ENCODE results near the gene DLGAP4. TPM values are rescaled to one million over a fixed set of nuclear protein-coding genes. Genes with fewer than 3 reads are reported as not detected.

Gene DLGAP4
- total RNA-seq, 1 experiment from 2014 or later, result 80.3 TPM

- DNase-seq (ENCODE audit: unreplicated experiment), result no peak
- peaks cover 2% of the 10 kb centered on the region for H3K36me3 Mint-ChIP-seq (ENCODE audit: insufficient read depth, unreplicated experiment)
- no peak overlapping the region for H3K27ac Mint-ChIP-seq (ENCODE audit: low read depth, unreplicated experiment)
- ChIA-PET POLR2A (no interaction called here), CTCF (no interaction called here)
- peaks cover 3% of the 10 kb centered on the region for H3K9me3 Mint-ChIP-seq (ENCODE audit: unreplicated experiment)
- H3K27me3 Mint-ChIP-seq (ENCODE audit: insufficient read depth, unreplicated experiment), result peaks cover 53% of the 10 kb centered on the region
- TF ChIP-seq CTCF (IDR thresholded peaks at IDR 0.05; ENCODE audit: unreplicated experiment), result no peak
- no peaks in the 10 kb centered on the region for H3K4me1 Mint-ChIP-seq (ENCODE audit: insufficient read depth, unreplicated experiment)
- H3K4me3 Mint-ChIP-seq (ENCODE audit: unreplicated experiment), result no peak overlapping the region
- no TSS peak for BruUV-seq (replicated peaks)
- intact Hi-C loops (cut with micrococcal nuclease), result no loop called here
Observed at GRCh38 chr20:36331209-36331608, 25.1 kb downstream of the DLGAP4 start.

GRCh38 chr20:36333841-36334240 lies 27.7 kb downstream of the DLGAP4 start:
- no peak for TF ChIP-seq CTCF (IDR thresholded peaks at IDR 0.05; ENCODE audit: unreplicated experiment)
- ChIA-PET POLR2A (no interaction called here), CTCF (no interaction called here)
- no TSS peak for BruUV-seq (replicated peaks)
- H3K36me3 Mint-ChIP-seq (ENCODE audit: insufficient read depth, unreplicated experiment), result peaks cover 6% of the 10 kb centered on the region
- no peak for DNase-seq (ENCODE audit: unreplicated experiment)
- H3K4me3 Mint-ChIP-seq (ENCODE audit: unreplicated experiment), result no peak overlapping the region
- no peaks in the 10 kb centered on the region for H3K9me3 Mint-ChIP-seq (ENCODE audit: unreplicated experiment)
- H3K4me1 Mint-ChIP-seq (ENCODE audit: insufficient read depth, unreplicated experiment), result no peaks in the 10 kb centered on the region
- H3K27me3 Mint-ChIP-seq (ENCODE audit: insufficient read depth, unreplicated experiment), result peaks cover 59% of the 10 kb centered on the region
- no peak overlapping the region for H3K27ac Mint-ChIP-seq (ENCODE audit: low read depth, unreplicated experiment)
- intact Hi-C loops (cut with micrococcal nuclease), result no loop called here

GRCh38 chr20:36334281-36335205 lies 28.4 kb downstream of the DLGAP4 start:
- no peak overlapping the region for H3K27ac Mint-ChIP-seq (ENCODE audit: low read depth, unreplicated experiment)
- H3K36me3 Mint-ChIP-seq (ENCODE audit: insufficient read depth, unreplicated experiment), result peaks cover 6% of the 10 kb centered on the region
- H3K9me3 Mint-ChIP-seq (ENCODE audit: unreplicated experiment), result no peaks in the 10 kb centered on the region
- no TSS peak for BruUV-seq (replicated peaks)
- no peak for DNase-seq (ENCODE audit: unreplicated experiment)
- intact Hi-C loops (cut with micrococcal nuclease), result no loop called here
- H3K27me3 Mint-ChIP-seq (ENCODE audit: insufficient read depth, unreplicated experiment), result peaks cover 59% of the 10 kb centered on the region
- CTCF ChIA-PET, result no interaction called here
- no peak overlapping the region for H3K4me3 Mint-ChIP-seq (ENCODE audit: unreplicated experiment)
- POLR2A ChIA-PET, result no interaction called here
- H3K4me1 Mint-ChIP-seq (ENCODE audit: insufficient read depth, unreplicated experiment), result no peaks in the 10 kb centered on the region
- no peak for TF ChIP-seq CTCF (IDR thresholded peaks at IDR 0.05; ENCODE audit: unreplicated experiment)

- POLR2A ChIA-PET, result no interaction called here
- H3K4me1 Mint-ChIP-seq (ENCODE audit: insufficient read depth, unreplicated experiment), result no peaks in the 10 kb centered on the region
- no peak overlapping the region for H3K4me3 Mint-ChIP-seq (ENCODE audit: unreplicated experiment)
- BruUV-seq (replicated peaks), result no TSS peak
- DNase-seq (ENCODE audit: unreplicated experiment), result no peak
- no peak for TF ChIP-seq CTCF (IDR thresholded peaks at IDR 0.05; ENCODE audit: unreplicated experiment)
- CTCF ChIA-PET, result no interaction called here
- H3K27me3 Mint-ChIP-seq (ENCODE audit: insufficient read depth, unreplicated experiment), result peaks cover 59% of the 10 kb centered on the region
- intact Hi-C loops (cut with micrococcal nuclease), result no loop called here
- no peaks in the 10 kb centered on the region for H3K9me3 Mint-ChIP-seq (ENCODE audit: unreplicated experiment)
- no peak overlapping the region for H3K27ac Mint-ChIP-seq (ENCODE audit: low read depth, unreplicated experiment)
- H3K36me3 Mint-ChIP-seq (ENCODE audit: insufficient read depth, unreplicated experiment), result peaks cover 6% of the 10 kb centered on the region
Observed at GRCh38 chr20:36335206-36335870, 29.2 kb downstream of the DLGAP4 start.
